ENCODE data around the gene ARID1B.
"Not testable (repeated sequence)": the region's sequence is repeated elsewhere in the genome, so short reads cannot be mapped to it uniquely, and the experiment has no call there.

ARID1B gene

DNA sequence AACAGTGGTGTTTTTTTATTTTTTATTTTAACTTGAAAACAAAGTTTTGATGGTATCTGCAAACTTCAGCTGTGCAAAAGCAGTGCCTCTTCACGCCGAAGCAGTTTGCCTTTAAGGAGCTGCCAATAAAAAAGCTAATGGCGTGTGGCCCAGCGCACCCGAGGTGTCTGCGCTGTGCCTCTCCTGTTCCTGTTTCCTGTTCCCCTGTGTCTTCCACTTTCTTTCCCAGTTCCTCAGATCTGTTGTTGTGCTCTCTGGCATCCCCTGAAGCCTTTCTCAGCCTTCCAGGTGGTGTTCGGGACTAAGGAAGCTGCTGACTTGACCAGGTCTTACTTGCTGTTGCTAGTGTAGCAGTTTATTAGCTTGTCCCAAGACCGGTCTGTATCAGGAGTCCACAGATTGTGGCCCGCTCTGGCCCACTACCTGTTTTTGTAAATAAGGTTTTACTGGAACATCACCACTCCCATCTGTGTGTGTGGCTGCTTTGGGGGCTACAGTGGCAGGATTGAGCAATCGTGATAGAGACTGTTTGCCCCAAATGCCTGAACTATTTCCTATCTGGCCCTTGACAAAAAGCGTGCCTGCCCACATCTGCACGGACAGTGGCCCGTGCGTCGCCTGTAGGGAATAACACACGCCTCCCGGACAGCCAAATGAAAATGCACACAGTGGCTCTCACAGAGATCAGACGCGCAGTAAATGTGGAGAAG, 367.8 kb downstream of the ARID1B start:
- no peak overlapping the region for H3K4me3 ChIP-seq (ENCODE audit: low read depth, low read length)

DNA sequence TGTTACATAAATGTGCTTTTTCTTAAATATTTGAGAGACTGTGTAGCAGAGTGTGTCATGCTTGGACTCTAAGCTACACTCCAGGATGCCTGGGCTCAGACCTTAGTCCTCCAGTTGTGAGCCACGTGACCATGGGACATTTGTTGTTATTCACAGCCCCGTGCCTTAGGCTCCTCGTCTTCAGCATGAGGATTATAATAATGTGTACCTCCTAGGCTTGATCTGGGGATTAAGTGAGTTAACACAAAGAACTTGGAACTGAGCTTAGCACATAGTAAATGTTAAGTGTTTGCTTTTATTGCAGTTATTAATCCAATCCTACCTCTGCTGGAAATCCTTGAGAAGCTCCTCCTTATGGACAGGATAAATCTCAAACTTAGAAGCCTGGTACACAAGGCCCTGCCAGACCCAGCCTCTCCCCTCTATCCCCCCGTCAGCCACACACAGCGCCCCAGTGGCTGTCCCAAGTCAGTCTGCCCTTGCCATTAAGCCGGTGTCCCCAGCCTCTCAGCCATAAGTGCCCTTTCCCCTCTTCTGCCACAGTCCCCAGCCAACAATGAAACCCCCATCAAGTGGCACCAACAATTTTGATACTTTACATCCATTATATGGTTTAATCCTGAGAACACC, 368.6 kb downstream of the ARID1B start:
- H3K4me3 ChIP-seq (ENCODE audit: low read depth, low read length) = no peak overlapping the region

DNA sequence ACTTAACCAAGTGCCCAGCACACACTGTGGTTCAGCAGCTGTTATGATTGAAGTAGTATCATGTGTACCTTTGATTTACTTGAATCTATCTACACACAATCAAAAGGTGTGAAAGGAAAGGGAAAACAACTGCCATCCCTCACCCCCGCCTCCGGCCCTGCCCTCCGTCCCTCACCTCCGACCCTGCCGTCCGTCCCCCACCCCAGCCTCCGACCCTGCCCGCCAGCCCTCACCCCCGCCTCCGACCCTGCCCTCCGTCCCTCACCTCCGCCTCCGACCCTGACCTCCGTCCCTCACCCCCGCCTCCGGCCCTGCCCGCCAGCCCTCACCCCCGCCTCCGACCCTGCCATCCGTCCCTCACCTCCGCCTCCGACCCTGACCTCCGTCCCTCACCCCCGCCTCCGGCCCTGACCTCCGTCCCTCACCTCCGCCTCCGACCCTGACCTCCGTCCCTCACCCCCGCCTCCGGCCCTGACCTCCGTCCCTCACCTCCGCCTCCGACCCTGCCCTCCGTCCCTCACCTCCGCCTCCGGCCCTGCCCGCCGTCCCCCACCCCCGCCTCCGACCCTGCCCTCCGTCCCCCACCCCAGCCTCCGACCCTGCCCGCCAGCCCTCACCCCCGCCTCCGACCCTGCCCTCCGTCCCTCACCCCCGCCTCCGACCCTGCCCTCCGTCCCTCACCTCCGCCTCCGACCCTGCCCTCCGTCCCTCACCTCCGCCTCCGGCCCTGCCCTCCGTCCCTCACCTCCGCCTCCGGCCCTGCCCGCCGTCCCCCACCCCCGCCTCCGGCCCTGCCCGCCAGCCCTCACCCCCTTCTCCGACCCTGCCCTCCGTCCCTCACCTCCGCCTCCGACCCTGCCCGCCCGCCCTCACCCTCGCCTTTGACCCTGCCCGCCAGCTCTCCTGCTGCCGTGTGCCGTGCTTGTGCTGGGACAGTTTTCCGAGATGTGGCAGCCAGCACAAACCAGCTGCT, 370.2 kb downstream of the ARID1B start:
- H3K4me3 ChIP-seq (ENCODE audit: low read depth, low read length) = not testable (repeated sequence)

DNA sequence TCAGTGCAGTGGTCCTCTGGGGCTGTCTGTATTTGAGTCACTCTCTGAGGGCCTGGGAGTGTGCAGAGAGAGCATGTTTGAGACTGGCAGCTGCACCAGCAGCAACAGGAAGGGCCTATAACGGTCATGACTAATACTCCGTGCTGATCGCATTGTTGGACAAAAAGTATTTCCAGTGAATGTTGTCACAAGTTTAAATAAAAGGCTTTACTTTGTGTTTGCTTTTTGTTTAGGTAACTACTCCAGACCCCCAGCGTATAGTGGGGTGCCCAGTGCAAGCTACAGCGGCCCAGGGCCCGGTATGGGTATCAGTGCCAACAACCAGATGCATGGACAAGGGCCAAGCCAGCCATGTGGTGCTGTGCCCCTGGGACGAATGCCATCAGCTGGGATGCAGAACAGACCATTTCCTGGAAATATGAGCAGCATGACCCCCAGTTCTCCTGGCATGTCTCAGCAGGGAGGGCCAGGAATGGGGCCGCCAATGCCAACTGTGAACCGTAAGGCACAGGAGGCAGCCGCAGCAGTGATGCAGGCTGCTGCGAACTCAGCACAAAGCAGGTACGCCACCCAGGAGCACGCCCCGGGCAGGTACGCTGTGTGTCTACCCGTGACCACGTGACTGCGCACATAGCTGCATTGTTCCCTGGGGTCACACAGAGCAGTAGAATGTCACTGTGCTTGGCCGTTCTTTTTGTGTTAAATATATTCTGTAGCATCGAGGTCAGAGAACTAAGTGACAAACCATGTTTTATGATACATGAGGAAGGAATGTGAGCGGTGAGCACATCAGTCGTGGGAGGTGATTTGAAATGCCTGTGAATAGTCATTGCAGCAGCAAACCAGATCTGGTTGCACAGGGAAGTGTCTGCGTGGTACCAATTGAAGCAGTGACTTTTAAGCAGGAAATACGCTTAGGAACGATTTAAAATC, 371.5 kb downstream of the ARID1B start:
- H3K4me3 ChIP-seq (ENCODE audit: low read depth, low read length) = no peak overlapping the region

DNA sequence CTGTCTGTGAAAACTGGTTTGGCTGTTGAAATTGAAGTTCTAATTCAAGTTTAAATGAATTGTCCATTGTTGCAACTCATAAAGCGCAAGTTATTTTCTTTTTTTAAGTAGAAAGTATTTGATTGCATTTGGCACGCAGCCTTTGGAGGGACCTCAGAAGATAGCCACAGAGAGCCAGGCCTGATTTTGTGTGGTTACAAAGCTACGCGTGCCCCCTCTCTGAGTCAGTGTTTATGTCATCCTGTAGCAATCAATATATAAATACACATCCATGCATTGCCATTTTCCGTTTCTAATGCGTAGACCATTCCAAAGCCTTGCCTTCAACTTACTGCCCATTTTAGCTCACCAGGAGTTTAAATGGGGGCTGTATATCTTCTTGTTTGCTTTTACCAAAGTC, 372.9 kb downstream of the ARID1B start:
- no peak overlapping the region for H3K4me3 ChIP-seq (ENCODE audit: low read depth, low read length)

DNA sequence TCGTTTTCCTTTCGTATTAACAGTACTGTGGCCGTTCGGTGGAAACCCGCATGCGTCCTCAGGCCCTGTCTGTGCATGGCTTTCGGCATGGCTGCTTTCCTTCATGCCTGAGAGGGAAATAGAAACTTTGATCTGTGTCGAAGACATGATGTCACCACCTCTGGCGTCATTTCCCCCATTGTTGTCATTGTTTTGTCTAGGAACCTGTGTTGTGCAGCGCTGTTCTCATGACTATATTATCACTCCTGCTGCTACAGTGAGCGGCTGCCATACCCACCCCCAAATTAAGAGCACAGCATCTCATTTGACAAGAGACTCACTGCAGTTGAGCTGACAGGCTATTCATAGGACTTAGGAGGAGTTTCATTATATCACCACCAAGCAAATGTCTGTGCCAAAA, 373.9 kb downstream of the ARID1B start:
- no peak overlapping the region for H3K4me3 ChIP-seq (ENCODE audit: low read depth, low read length)

DNA sequence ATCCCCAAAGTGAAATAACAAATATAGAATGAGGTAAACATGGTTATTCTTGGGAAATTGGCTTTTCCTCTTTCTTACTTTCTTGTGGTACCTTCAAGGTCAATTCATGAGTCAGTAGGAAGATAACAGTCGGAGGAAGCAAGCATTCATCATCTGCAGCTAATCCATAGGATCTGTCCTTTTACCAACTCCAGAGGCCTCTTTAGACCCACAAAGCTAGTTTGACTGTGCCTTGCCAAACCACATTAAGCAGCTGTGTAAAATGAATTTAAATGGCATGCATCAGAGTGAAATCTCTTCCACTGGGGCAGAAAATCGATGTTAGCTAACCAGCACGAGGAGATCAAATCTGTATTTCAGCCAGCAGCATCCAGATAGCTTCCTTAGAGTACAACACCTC, 374.8 kb downstream of the ARID1B start:
- no peak overlapping the region for H3K4me3 ChIP-seq (ENCODE audit: low read depth, low read length)

DNA sequence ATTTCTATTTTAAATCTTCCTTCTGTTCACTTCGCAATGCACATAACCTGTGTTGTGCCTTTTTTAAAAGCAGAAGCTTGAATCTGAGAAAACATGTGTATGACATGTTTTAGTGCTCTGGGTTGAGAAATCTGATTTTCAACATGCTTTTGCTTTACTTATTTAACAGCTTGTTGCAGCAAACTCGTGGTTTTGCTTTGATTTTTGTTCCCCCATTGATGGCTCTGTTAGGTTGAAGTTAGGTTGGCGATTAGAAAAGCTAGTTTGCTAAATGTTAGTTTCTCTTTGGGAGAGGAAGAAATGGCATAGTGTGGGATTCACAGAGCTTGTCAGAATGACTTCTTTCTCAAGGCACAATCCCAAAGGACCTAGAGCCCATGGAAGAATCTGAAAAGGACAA, 375.4 kb downstream of the ARID1B start:
- H3K4me3 ChIP-seq (ENCODE audit: low read depth, low read length) = no peak overlapping the region

DNA sequence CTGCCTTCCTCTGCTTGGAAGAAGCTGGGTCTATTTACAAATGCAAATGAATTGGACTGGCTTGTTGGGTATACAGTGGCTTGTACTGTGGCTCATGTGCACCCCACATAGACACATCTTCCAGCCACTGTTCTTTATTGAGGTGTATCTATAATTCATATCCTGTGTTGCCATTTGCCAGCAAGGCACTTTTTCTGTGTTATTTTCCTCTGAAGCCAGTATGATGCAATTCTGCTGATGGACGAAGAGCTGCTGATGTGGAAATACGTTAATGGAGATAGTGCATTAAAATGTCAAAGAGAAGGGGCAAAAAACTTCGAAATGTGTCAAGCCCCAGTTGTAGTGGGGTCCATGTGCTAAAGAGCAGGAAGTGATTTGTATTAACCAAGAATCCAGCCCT, 378.6 kb downstream of the ARID1B start:
- no peak overlapping the region for H3K4me3 ChIP-seq (ENCODE audit: low read depth, low read length)

DNA sequence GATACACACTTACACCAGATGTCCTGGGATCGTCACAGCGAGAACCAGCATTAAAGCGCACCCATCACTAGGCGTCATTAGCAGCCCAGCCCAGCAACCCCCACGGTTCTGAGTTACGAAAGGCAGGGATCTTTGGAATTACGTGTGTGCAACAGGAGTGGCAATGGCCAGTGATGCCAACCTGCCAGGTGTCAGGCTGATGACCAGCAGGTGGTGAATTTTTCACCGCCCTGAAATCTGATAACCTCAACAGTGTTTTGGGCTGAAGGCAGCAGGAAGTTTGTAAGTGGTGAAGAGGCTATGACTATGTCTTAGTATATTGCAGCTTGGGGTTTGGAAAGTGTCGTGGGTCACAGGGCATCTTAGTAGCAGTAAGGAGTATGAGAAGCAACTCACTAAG, 380.1 kb downstream of the ARID1B start:
- no peak overlapping the region for H3K4me3 ChIP-seq (ENCODE audit: low read depth, low read length)

DNA sequence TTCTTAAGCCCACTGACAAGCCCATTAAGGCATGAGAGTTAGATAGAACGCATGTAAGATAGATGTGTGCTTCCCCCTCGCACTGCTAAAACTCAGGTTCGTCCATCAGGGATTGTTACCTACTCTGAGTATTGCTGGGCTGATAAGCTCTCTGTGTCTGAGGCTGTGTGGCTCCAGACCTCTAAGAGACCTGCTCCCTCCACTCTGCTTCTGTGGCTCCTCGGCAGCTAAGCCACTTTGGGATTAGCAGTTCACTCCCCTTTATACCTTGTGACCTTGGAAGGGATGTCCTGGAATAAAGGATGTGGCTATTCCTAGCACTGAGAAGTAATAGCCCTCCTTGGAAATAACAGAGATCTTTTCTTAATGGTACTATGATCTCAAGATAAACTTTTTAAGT, 381.3 kb downstream of the ARID1B start:
- no peak overlapping the region for H3K4me3 ChIP-seq (ENCODE audit: low read depth, low read length)

DNA sequence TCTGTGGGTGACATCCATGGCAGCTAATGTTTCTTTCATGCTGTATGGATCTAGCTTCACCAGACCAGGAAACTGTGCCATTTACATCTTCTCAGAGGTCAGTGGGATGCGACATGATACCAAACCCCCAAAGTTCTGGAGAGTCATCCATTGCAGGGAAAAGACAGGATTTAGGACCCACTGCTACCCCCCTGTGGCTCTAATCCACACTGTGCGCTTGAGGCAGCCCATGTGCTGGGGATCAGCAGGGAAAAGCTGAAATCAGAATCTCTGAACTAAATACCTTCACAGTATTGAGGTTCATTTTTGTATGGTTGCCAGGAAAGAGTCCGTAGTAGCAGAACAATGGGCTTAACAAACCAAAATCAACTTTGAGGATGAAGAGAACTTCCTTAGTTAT, 381.7 kb downstream of the ARID1B start:
- H3K4me3 ChIP-seq (ENCODE audit: low read depth, low read length) = no peak overlapping the region

DNA sequence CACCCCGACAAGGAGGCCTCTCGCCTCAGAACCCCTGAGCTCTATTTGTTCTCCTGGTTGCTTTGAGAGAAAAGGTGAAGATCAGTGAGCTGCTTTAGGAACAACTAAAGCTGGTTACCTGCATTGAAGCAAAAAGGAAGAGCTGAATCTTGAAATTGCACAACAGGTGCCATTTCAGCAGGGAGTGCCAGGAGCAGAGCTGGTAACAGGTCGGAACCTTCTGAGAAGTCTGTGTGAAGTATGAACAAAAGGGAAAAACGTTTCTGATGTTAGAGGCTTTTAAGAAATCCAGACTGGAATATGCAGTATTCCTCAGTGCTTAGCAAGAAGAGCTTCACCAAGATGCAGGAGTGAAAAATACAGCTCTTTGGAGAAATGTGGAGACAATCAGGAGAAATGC, 382.2 kb downstream of the ARID1B start:
- no peak overlapping the region for H3K4me3 ChIP-seq (ENCODE audit: low read depth, low read length)

DNA sequence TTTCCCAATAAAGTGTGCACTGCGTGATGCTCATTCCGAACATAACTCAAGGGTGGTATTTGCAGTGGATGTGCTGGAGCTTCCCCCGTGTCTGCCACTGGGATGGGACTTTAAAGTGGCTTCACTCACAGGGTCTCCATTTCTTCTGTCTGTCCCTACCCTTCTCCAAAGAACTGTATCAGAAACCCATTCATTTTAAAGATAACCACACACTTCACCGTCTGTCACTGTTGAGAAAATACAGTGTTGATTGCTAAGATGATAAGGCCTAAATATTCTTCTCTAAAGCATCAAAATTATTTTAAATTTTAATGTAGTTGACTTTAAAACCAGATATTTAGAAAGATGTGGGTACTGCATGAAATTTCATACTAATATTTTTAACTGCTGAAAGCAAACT, 384.7 kb downstream of the ARID1B start:
- no peak overlapping the region for H3K4me3 ChIP-seq (ENCODE audit: low read depth, low read length)

DNA sequence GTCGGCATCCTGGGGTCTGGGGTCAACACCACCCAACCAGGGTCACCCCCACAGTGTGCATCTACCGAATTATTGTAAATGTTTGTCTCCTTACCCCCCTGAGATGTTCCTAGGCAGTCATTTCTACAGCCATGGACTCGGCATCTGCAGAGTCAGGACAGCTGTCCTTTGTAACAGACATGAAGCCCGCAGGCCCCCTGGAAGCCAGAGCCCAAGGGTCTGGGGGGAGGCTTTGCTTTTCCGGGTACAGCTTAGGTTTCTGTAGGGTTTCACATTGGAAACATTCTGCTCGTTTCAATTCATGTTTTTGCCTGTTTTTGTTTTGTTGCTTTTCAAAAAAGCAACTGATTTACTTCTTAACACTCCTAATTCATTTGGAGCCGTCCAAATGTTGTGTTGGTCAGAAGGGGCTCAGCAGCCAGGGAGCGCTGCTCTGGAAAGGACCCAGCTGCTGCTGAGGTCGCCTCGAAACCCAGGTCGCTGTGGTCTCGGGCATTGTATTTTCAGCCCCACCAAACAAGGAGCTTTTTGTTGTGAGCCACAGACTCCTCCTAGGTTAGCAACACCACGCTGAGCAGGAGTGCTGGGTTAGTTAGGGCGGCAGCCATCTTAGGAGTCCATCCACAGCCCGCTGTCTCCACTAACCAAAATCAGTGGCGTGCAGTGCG, 385.7 kb downstream of the ARID1B start:
- H3K4me3 ChIP-seq (ENCODE audit: low read depth, low read length) = no peak overlapping the region

DNA sequence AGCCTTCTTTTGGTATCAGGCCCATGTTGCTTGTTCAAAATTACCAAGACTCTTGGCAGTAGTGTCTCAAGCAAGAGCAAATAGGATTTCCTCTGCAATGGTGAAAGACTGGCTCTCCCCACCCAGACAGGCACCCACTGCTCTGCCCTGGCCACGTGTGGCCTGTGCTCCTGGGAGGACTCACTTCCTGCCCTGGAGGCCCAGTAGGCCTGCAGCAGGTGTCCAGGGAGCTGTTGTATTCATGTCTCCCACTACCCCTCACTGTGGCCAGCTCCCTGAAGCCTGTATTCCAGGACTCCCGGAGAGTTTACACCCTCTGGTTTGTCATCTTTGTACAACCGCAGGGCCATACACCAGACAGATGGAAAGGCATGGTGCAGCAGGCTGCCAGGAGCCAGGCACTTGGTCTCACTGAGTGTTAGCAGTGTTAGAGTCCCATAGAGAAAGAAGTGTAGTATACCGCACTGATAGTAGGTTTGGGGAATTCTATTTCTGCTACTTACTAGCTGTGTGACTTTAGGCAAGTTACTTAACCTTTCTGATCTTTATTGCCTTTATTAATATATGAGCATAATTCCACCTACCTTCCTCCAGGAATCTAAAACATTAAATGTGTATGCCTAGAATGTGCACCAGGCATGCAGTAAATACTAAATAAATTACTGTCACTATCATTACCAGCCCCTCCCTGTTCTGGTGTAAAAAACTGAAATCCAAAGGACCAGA, 386.4 kb downstream of the ARID1B start:
- H3K4me3 ChIP-seq (ENCODE audit: low read depth, low read length) = no peak overlapping the region

DNA sequence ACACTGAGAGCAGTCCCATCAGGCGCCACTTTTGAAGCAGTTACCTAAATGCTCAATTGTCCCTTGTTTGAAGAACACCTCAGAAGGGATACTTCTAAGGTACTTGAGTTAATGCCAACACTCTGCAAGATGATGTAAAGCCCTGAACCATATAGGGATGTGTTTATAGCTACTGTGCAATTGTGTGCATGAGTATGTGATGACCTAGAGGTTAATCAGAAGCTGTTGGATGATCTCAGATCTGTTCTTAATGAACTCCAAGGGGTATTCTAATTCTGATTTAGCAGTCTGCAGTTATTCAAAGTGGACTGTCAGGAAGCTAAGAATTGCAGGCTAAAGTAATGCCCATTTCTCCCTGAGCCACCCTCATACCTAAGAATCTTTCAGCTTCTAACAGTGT, 387.8 kb downstream of the ARID1B start:
- H3K4me3 ChIP-seq (ENCODE audit: low read depth, low read length) = no peak overlapping the region

DNA sequence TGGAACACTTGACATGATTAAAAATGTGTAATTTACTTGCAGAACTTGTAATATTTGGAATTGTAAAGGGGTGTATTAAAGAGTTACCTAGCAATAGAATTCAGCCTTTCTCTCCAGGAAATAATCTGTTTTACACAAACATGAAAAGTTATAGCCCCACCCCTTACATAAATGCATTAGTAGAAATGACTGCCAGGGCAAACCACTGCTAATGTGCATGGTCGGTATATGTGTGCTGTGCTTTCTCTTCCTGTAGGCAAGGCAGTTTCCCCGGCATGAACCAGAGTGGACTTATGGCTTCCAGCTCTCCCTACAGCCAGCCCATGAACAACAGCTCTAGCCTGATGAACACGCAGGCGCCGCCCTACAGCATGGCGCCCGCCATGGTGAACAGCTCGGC, 389.6 kb downstream of the ARID1B start:
- H3K4me3 ChIP-seq (ENCODE audit: low read depth, low read length) = no peak overlapping the region

DNA sequence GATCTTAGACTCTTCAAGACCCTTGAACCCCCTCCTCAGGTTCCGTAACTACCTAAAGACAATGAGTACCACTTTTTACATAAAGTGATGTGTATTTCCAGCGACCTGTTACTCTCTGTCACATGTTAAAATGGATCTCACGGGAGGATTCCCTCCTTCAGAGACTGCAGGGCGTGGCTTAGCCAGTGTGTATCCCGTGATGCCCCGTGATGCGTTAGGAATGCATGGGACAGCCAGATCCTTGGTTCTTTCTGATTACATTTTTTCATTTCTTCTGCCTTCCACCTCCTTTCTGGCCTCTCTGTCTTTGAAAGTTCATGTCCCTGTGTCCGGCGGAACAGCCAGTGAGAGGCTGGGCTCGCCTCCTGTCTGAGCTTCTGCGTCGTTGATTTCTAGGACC, 390.7 kb downstream of the ARID1B start:
- no peak overlapping the region for H3K4me3 ChIP-seq (ENCODE audit: low read depth, low read length)

DNA sequence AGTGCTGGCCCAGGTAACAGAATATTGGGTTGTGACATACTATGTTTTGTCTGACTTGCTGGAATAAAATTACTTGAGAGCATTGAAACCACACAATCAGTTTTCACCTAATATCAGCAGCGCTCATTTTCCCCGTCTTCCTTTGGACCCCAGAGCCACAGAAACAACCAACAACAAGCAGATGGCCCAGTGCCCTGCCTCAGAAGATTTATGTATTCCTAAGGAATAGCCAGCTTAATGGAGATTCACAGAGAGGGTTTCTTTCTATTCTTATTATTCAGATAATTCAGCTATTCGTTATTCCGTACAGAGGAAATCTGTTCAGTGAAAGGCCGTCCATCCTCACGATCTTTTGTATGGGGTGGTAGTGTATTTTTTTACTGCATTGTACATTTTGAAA, 391.3 kb downstream of the ARID1B start:
- no peak overlapping the region for H3K4me3 ChIP-seq (ENCODE audit: low read depth, low read length)

Measured in iPS-11a (cell line).